SK-N-SH (cell line): Measurements from ENCODE around the gene PCDHGB6.
A peak's percentile ranks its signal among the peaks of the same experiment; 100 is the strongest.
"Not testable (repeated sequence)": the region's sequence is repeated elsewhere in the genome, so short reads cannot be mapped to it uniquely, and the experiment has no call there.

ENCODE experiments used
- CTCF ChIP-seq: fragments of 200-600 bp; sonication (generic); IDR thresholded peaks from 2 replicates; pipeline ENCODE4 v1.6.1; 2017; ENCODE audit warnings: antibody characterized with exemption, mild to moderate bottlenecking, moderate library complexity
- JUND ChIP-seq: IDR thresholded peaks from 2 replicates; pipeline ENCODE4 v1.4.0; 2012
- MAX ChIP-seq: IDR thresholded peaks from 2 replicates; pipeline ENCODE4 v1.4.0; 2012; ENCODE audit warnings: low read depth
- PBX3 ChIP-seq: IDR thresholded peaks from 2 replicates; pipeline ENCODE4; 2012
- RAD21 ChIP-seq: IDR thresholded peaks from 2 replicates; pipeline ENCODE4 v1.6.1; 2012; ENCODE audit warnings: mild to moderate bottlenecking, low read length
- REST ChIP-seq: IDR thresholded peaks from 2 replicates; pipeline ENCODE4 v1.6.1; 2012; ENCODE audit warnings: mild to moderate bottlenecking, low read depth, low read length, moderate library complexity
- RXRA ChIP-seq: IDR thresholded peaks from 2 replicates; pipeline ENCODE4 v1.4.0; 2012; ENCODE audit warnings: low read depth, mild to moderate bottlenecking, borderline replicate concordance
- TAF1 ChIP-seq: IDR thresholded peaks from 2 replicates; pipeline ENCODE4 v1.6.1; 2012; ENCODE audit warnings: low read depth, mild to moderate bottlenecking, low read length, moderate library complexity, borderline replicate concordance

GRCh38 chr5:141417494-141418172, 9.8 kb downstream of the PCDHGB6 start, which contains the start of gene PCDHGB7:
- TF ChIP-seq CTCF (peak; percentile 69), RAD21 (peak; percentile 90), RXRA (peak; percentile 21; the same call in 1 of the 2 replicates)
- TF ChIP-seq PBX3, MAX, REST, JUND, TAF1: not testable (repeated sequence)
